Kidney (tissue), 14 donors: ENCODE data around the gene TBC1D32. TPM values are rescaled to one million over a fixed set of nuclear protein-coding genes. Genes with fewer than 3 reads are reported as not detected.
A peak's percentile ranks its signal among the peaks of the same experiment; 100 is the strongest.
"Not testable (repeated sequence)": the region's sequence is repeated elsewhere in the genome, so short reads cannot be mapped to it uniquely, and the experiment has no call there.

Experiments
- DNase-seq, 5 donors: peaks; one replicate each; pipeline ENCODE4 v3.0.0-alpha.2; 2013 to 2020
- FAIRE-seq: peaks from 2 replicates; lab custom pipeline; 2012; peaks lifted over from hg19 to GRCh38; lab: Jason Lieb, UNC
- H3K27ac ChIP-seq, 2 donors: one replicate each; pipeline ENCODE4 v1.7.0; 2013; ENCODE audit warnings: low read depth in 2 of 2, low read length in 2 of 2, inconsistent platforms in 1 of 2
- H3K27me3 ChIP-seq: one replicate; pipeline ENCODE4 v1.7.1; 2013; ENCODE audit warnings: low read length, inconsistent platforms; ENCODE audit not compliant: control insufficient read depth, insufficient read depth
- H3K36me3 ChIP-seq, 3 donors: one replicate each; pipeline versions ENCODE4 v1.7.0 to v1.7.1; 2013; ENCODE audit warnings: low read length in 3 of 3, control low read depth in 1 of 3, inconsistent platforms in 1 of 3; ENCODE audit not compliant: insufficient read depth in 3 of 3, control insufficient read depth in 2 of 3
- H3K4me1 ChIP-seq, 3 donors: one replicate each; pipeline versions ENCODE4 v1.7.0 to v1.7.1; 2013; ENCODE audit warnings: low read length in 3 of 3, inconsistent platforms in 1 of 3, low read depth in 1 of 3; ENCODE audit not compliant: control insufficient read depth in 2 of 3, insufficient read depth in 2 of 3
- H3K4me3 ChIP-seq, 3 donors: one replicate each; pipeline versions ENCODE4 v1.7.0 to v1.8.1; 2013; ENCODE audit warnings: low read length in 3 of 3, control low read depth in 1 of 3, inconsistent platforms in 1 of 3
- H3K9ac ChIP-seq, 3 donors: one replicate each; pipeline versions ENCODE4 v1.7.0 to v1.7.1; 2013; ENCODE audit warnings: low read length in 3 of 3, control low read depth in 1 of 3, inconsistent platforms in 1 of 3
- H3K9me3 ChIP-seq, 3 donors: one replicate each; pipeline versions ENCODE4 v1.7.0 to v1.7.1; 2013; ENCODE audit warnings: low read length in 3 of 3, control low read depth in 1 of 3, inconsistent platforms in 1 of 3; ENCODE audit not compliant: control insufficient read depth in 2 of 3, insufficient read depth in 1 of 3
- CTCF ChIP-seq: IDR thresholded peaks from 3 replicates; pipeline ENCODE4 v1.5.1; 2012; ENCODE audit warnings: mild to moderate bottlenecking, moderate library complexity, borderline replicate concordance; ENCODE audit not compliant: insufficient read depth; ENCODE audit errors: extremely low read depth
- intact Hi-C: fragments of 100-400 bp; cut with DNase I; formaldehyde crosslinking; loops from one replicate; pipeline ENCODE4 v1.11.1; 2022
- polyA plus RNA-seq: library from polyadenylated mRNA; stranded (reverse); fragments of 350-450 nt; fragmentation: Illumina TruSeq; extraction: RNeasy Lipid Tissue Mini Kit (QIAGEN cat#74804); gene quantifications from one replicate; pipeline ENCODE4 v1.2.3, GENCODE V29; 2014; ENCODE audit warnings: low read depth, low replicate concordance; ENCODE audit not compliant: insufficient read depth
- total RNA-seq: library from RNA; stranded (reverse); fragmentation: NEBNext Ultra II Directional; extraction: Animal tissue kit (Norgen Biotek cat#: 25700); gene quantifications from one replicate; pipeline ENCODE4 v1.2.1, GENCODE V29; 2021
- donor health status: control.
- donor health status: control.
- donor health status: control.
- donor health status: control.
- donor health status: control.
- donor health status: DM: yes; HTN: yes; CAD: no.
- donor health status: Normal renal cell carcinoma (clear cell type).

TBC1D32 gene
- total and polyA plus RNA-seq, 2 donors from 2014 or later, result 1.9 to 12.4 TPM

- Histone ChIP-seq H3K9ac (no peak overlapping the region), H3K9me3 (no peaks in the 10 kb centered on the region), H3K27ac (no peak overlapping the region), H3K4me1 (peaks cover 0 to 2% (median 0%) of the 10 kb centered on the region in 3 donors), H3K27me3 (no peaks in the 10 kb centered on the region), H3K4me3 (no peak overlapping the region), H3K36me3 (no peaks in the 10 kb centered on the region)
- intact Hi-C loops, result no loop called here
- peak; percentile 38 for FAIRE-seq
- peak in 2 of 5 donors; percentile 66 to 85 for DNase-seq
- TF ChIP-seq CTCF, result no peak
These were observed 4.7 kb upstream of the TBC1D32 start for GRCh38 chr6:121338956-121339355.

GRCh38 chr6:121338366-121338765 lies 4.1 kb upstream of the TBC1D32 start:
- Histone ChIP-seq H3K4me3 (no peak overlapping the region), H3K27ac (no peak overlapping the region), H3K4me1 (peaks cover 0 to 2% (median 0%) of the 10 kb centered on the region in 3 donors), H3K36me3 (no peaks in the 10 kb centered on the region), H3K27me3 (no peaks in the 10 kb centered on the region), H3K9ac (no peak overlapping the region), H3K9me3 (no peaks in the 10 kb centered on the region)
- TF ChIP-seq CTCF, result no peak
- FAIRE-seq, result no peak
- intact Hi-C loops, result no loop called here
- peak in 1 of 5 donors; percentile 40 for DNase-seq

- FAIRE-seq, result no peak
- Histone ChIP-seq H3K9ac (peak overlapping the region; percentile 41 to 99 (median 98)), H3K36me3 (no peaks in the 10 kb centered on the region), H3K4me3 (peak overlapping the region; percentile 85 to 98 (median 98)), H3K27me3 (no peaks in the 10 kb centered on the region), H3K27ac (peak overlapping the region; percentile 99 to 100), H3K4me1 (peaks cover 0 to 2% (median 0%) of the 10 kb centered on the region in 3 donors), H3K9me3 (no peaks in the 10 kb centered on the region)
- intact Hi-C loops, result no loop called here
- DNase-seq, result no peak
- no peak for TF ChIP-seq CTCF
These were observed 1.1 kb upstream of the TBC1D32 start for GRCh38 chr6:121335087-121336008.

GRCh38 chr6:121333694-121334093 lies 586 bp downstream of the TBC1D32 start:
- intact Hi-C loops, H3K9me3 ChIP-seq, H3K27me3 ChIP-seq, H3K36me3 ChIP-seq, H3K4me1 ChIP-seq, FAIRE-seq, H3K27ac ChIP-seq: not testable (repeated sequence)
- Histone ChIP-seq H3K4me3 (peak overlapping the region in 2 of 3 donors; percentile 85 to 98), H3K9ac (peak overlapping the region in 1 of 3 donors; percentile 98)
- peak in 2 of 5 donors; percentile 67 to 71 for DNase-seq
